HuH-7.5 (cell line): Measurements from ENCODE around the gene TM9SF3.
"Not testable (repeated sequence)": the region's sequence is repeated elsewhere in the genome, so short reads cannot be mapped to it uniquely, and the experiment has no call there.

Experiments used
- DNase-seq: peaks from one replicate; pipeline ENCODE4 v3.0.0; 2011; ENCODE audit warnings: low spot score

The TM9SF3 gene

GRCh38 chr10:96598846-96599245, 12.0 kb upstream of the TM9SF3 start:
- DNase-seq: no peak

GRCh38 chr10:96596422-96597407, 9.9 kb upstream of the TM9SF3 start:
- DNase-seq: no peak

GRCh38 chr10:96595741-96596140, 8.9 kb upstream of the TM9SF3 start:
- DNase-seq: no peak

- DNase-seq: no peak
These were observed 5.1 kb upstream of the TM9SF3 start for GRCh38 chr10:96591946-96592345.

GRCh38 chr10:96588616-96589419, 2.0 kb upstream of the TM9SF3 start:
- DNase-seq: no peak

- no peak for DNase-seq
These were observed 1.3 kb upstream of the TM9SF3 start for GRCh38 chr10:96588060-96588554.

- DNase-seq: no peak
These were observed 650 bp upstream of the TM9SF3 start for GRCh38 chr10:96587264-96588059.

- no peak for DNase-seq
These were observed 935 bp downstream of the TM9SF3 start for GRCh38 chr10:96585736-96586418.

- no peak for DNase-seq
These were observed 2.3 kb downstream of the TM9SF3 start for GRCh38 chr10:96584474-96584873.

GRCh38 chr10:96584035-96584434, 2.8 kb downstream of the TM9SF3 start:
- DNase-seq: no peak

GRCh38 chr10:96579133-96579532, 7.7 kb downstream of the TM9SF3 start:
- DNase-seq: no peak

GRCh38 chr10:96578633-96579032, 8.2 kb downstream of the TM9SF3 start:
- DNase-seq: no peak

GRCh38 chr10:96578022-96578421, 8.8 kb downstream of the TM9SF3 start:
- no peak for DNase-seq

- no peak for DNase-seq
These were observed 9.7 kb downstream of the TM9SF3 start for GRCh38 chr10:96577069-96577468.

- DNase-seq: no peak
These were observed 10.4 kb downstream of the TM9SF3 start for GRCh38 chr10:96576277-96576980.

GRCh38 chr10:96574564-96574963, 12.2 kb downstream of the TM9SF3 start:
- not testable (repeated sequence) for DNase-seq

- DNase-seq: no peak
These were observed 13.8 kb downstream of the TM9SF3 start for GRCh38 chr10:96573036-96573435.

- no peak for DNase-seq
These were observed 15.5 kb downstream of the TM9SF3 start for GRCh38 chr10:96570983-96571964.

- DNase-seq: no peak
These were observed 16.3 kb downstream of the TM9SF3 start for GRCh38 chr10:96570511-96570910.
